NCI-H82 (cell line): ENCODE measurements around the gene PIMREG.

ENCODE experiments used
- DNase-seq: peaks from one replicate; lab custom pipeline; 2025; lab: John Stamatoyannopoulos, UW

The PIMREG gene

DNA sequence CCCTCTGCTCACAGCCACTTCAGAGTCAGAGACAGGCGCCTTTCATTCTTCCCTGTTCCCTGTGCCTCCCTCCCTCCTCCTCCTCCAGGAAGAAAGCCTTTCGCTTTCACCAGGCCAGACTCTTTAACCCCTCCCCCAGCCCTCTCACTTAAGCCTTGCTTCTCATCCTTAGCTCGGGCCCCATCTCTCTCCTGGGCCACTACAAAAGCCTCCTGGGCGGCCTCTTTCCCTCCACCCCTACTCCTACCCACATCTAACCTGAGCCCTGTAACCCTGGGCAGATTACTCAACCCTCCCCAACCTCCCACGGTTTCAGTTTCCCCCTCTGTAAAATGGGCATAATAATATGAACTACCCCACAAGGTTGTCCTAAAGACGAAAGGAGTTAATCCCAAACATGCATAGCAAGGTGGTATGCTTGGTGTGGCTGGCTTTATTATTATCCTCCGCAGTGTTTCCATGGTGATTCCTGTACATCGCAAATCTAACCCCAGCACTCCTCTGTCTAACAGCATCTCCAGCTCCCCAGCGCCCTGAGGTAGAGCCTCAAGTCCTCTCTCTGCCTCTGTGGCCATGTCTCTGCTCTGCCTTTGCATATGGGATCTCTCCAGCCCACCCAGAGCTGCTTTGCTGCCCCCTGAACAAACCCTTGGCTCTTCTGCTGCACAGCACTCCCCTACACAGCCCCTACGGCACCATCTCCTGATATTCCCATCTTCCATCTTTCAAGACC is 17.7 kb downstream of the PIMREG start:
- DNase-seq, result peak; percentile 68

DNA sequence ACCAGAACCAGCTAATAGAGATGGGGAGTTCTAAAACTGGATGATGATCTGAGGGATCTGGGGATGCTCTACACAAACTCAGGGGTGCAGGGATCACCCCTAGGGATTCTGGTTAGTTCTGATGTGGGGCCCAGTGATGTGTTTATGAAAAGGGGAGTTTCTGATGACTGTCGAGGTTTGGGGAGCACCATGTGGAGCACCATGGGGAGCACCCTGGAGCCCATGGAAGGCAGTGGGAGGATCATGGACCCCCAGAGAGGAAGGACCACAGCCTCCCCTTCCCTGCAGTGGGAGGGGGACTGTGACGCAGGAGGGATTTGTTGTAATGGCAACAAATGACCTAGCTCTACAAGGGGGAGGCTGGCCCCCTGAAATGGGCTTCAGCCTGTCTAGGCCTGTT is 18.4 kb downstream of the PIMREG start:
- no peak for DNase-seq

DNA sequence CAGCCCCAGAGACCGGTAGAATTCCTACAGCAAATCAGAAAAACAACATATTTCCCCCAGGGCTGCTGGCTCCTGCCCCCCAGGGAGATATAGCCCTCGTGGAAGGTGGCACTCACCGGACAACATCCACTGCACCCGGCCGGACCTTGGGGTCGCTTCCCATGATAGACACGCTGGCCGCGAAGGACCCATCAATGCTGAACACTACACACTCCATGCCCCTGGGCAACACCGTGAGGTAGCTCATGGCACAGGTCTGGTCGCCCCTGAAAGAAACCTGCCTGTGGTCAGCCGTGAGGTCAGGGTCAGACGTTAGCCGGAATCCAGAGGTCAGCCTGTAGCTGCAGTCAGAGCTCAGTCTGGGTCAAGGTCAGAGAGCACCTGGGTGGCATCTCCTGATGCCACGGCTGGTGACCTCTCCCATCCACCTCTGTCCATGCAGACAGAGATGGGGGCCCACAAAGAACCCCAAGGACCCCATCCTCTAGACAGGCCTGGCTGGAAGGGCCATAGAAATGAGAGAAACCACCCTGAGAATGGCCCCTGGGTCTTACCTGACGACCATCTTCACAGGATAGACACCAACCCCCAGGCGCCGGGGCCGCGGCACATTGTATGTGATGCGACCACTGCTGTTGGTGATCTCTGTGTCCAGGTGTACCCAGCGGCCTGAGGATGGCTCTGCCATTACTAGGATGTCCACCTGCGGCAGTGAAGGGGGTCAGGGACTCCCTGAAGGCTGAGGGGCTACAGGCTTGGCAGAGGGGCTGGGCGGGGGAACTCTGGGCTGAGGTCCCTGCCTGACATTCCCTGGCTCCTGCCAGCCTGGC is 19.6 kb downstream of the PIMREG start:
- DNase-seq, result no peak

DNA sequence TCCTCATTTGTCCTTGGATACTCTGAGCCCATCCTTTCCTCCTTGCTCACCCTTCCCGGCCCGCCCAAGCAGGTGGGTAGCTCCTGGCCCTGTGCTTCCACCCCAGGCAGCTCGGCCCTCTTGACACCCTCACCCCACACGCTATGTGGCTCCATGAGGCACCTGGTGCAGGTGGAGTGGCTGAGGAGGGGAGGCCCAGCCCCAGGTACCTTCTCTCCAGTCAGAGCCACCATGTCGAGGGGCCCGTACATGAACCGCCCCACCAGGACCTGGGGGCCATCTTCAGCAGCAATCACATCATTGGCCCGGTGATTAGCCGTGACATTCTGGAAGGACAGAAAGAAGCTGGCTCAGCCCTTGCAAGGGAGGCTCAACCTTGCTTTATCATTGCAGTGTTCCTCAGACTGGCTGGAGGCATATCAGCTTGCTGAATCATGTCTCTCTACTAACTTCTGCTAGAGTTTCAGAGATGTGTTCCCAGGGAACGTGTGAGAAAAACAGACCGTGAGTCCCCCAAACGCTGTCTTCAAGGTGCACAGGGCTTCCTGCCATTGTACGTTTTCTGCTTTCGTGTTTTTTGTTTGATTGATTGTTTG is 20.3 kb downstream of the PIMREG start:
- no peak for DNase-seq

DNA sequence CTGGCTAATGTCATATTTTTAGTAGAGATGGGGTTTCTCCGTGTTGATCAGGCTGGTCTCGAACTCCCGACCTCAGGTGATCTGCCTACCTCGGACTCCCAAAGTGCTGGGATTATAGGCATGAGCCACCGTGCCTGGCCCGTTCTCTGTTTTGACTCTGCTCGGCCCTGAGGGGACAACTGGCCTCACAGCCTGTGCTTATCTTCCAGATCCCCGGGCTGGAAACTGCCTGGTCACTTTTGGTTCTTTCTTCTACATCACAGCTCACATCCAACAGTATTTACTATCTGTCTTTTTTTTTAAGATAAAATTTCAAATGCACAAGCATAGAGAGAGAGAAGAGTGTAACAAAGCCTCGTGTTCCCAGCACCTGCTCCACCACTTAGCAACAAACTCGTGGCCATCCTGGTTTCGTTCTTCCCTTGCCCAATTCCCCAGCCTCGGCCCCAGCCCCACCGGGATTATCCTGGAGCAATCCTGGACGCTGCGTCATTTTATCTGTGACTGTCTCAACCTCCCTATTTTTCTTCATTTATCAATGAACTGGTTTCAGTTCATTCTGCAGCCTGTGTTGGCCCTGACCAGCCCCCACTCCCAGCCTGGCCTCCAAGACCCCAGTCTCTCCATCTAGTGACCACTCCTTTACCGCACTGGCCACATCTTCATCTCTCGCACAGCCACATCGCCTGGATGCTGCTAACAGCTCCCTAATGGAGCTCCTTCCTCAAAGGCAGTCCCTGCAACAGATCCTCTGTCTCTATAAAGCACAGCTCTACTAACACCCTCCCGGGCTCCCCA is 21.1 kb downstream of the PIMREG start:
- DNase-seq, result no peak

DNA sequence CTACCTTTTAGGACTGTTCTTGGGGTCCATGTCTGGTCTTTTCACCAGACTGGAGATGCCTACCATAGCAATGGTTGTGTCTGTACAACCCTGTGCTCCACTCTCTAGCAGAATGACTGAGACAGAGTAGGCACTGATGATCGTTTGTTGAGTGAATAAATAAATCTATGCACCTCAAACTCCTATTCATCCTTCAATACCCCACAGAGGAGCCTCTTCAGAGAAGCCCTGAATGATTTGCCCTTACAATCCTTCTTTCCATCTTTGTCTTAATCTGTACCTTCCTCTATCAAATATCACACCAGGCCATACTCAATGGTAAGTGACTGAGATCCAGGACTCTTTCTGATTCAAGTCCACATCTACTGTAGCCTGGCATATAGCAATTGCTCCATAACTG is 23.3 kb downstream of the PIMREG start:
- DNase-seq, result no peak

DNA sequence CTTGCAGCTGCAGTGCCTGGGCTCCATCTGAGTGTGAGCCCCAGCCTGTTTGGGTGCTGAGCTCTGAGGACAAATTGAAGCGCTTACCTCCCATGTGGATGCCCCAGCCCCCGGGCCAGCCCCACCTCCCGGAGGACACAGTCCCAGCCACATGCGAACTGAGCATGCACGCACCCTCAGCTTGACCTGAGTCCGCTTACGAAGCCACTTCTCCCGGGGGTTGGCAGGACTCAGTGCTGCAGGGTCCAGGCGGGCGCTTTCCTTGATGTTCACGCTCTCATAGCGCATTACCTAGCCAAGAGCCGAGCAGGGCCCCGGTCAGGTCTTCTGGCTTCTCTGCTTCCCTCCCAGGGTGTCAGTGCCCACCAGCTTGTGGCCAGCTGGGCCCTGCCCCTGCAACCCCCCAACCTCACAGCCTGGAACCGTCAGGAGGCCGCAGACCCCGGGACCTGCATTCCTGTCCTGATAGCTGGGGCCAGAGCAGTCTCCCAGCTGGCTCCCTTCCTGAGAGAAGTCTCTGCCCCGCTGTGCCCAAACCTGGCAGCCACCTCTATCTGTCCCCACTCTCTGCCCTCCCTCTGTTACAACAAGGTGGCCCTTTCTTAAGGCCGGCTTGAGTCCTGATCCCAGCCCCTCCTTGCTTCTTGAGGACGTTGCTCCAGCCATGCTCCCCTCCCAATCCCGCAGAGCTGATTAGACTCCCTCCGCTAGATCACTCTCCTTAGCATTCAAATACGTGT is 24.0 kb downstream of the PIMREG start:
- no peak for DNase-seq

DNA sequence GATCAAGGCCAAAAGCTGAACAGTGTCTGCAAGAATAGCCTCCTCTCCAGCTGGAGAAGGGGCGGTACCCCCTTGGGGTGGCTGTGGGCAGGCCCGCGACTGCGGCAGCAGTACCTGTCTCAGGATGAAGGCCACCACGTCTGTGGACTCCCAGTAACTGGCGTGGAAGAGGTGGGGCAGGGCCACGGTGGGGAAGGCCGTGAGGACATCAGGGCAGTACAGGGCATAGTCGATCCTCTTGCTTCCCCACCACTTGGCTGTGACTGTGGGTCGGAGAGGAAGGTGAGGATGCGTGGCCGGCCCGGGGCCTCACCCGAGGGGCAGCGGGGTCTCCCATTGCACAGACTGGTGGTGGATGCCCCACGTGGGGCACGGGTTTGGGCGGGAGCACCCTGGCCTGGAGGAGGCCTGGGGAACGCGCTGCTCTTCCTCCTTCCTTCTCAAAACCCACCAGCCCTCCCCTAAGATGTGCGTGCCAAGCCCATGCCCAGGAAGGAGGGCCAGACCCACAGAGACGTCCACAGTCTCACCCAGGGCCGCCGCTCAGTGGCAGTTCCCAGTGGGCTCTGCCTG is 26.0 kb downstream of the PIMREG start:
- no peak for DNase-seq

DNA sequence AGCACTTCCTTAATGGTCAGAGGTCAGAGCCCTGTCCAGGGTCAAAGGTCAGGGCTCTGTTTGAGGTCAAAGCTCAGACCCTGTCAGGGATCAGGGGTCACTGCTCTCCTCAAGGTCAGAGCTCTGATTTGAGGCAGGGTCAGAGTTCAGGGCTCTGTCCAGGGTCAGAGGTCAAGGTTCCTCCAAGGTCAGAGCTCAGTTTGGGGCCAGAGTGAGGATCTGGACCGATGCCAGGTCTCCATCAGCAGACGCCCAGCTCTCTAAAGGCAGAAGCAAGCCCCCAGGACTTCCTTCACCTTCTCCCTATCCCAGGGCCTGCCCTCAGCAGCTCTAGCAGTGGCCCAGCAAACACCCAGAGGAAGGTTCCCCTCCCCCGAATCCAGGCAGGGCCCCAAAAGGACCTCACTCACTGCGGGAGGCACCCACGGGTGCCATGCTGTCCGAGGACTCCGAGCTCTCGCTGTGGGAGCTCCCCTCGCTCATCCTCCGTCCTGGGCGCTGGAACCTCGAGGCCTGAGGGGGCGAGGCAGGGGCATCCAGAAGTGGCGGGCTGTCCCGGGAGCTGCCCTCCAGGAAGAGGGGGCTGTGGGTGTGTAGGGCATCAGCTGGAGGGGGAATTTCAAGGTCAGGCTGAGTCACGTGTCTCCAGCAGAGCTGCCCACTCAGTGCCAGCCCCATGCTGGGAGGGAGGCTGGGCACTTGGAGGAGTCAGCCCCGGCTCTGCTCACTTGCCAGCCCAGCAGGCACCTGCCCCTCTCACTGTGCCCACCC is 26.7 kb downstream of the PIMREG start:
- no peak for DNase-seq

DNA sequence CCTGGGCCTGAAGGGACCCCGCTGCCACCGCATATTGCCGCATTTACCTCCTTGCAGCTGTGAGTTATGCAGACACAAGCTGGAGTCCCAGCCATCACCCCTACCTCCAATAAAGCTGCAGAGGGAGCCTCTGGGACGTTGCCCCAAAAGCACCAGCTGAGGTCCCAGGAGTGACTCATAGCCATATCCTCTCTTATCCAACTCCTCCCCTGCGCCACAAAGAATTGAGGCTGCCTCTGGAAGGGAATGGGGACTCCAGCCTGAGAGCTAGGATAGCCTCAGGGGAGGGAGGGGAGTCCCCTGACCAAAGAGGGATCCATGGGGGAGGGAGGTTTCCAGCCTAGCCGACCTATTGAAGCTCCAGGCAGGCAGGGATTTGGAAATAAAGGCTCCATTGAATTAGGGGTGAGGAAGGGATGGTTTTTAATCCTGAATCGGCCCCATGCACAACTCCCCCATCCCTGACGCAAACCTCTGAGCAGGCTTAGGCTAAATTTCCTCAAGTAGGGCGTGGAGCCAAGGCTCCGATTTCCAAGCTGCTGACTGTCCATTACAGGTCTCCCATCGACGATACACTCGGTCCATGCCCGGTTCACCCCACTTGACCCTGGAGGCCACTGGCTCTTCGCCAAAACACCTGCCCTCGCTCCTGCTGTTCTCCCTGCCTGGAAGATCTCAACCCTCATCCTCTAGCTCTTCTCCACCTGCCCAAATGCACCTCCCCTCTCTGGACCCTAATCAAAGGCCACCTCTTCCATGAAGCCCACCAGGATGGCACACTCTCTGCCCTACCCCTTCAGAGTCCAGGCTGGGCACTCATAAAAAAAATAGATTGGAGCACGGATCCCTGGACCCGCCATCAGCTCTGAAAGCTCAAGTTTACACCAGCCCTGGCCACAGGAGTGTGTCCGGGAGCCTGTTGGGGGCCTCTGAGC is 27.5 kb downstream of the PIMREG start:
- DNase-seq, result peak; percentile 56

DNA sequence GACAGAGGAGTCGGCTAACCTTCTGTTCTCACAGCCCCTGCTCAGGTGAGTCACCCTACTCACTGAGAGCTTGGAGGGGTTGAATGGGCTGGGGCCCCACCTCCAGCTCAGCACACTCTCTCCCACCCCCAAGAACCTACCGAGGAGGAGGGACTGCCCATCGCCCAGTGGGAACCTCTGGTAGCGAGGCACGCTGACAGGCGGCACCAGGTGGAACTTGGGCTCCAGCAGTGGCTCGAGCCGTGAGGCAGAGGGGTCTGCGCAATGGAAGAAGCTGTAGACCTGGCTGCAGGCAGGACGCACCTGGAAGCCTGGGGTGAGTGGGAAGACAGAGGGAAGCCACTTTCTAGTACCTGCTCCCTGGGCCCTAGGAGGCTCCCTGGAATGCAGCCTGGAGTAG is 28.3 kb downstream of the PIMREG start:
- DNase-seq, result no peak

DNA sequence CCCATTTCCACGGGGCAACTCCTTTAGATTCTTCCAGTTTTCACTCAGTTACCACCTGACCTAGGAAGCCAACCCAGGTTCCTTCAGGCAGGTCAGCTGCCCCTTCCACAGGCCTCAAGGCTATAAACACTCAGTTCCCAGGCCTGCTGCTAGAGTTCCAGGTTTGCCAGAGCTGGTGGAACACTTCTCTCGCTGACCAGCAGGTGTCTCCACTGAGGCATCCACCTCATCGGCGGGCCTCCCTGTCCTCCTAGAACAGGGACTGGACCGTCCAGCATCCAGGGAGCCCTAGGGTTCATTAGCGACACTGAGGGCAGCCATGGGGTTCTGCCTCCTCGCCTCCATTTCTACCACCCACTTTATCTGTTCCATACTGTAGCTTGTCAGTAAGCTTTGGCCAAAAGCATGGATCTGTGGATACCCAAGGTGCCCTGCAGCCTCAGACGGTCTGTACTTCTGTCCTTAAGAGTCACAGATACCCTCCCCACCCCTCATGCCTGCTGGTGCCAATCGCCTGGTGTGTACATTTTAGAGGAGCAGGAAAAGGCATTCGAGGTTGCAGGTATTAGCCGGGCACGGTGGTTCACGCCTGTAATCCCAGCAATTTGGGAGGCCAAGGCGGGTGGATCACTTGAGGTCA is 29.0 kb downstream of the PIMREG start:
- DNase-seq, result peak; percentile 83

DNA sequence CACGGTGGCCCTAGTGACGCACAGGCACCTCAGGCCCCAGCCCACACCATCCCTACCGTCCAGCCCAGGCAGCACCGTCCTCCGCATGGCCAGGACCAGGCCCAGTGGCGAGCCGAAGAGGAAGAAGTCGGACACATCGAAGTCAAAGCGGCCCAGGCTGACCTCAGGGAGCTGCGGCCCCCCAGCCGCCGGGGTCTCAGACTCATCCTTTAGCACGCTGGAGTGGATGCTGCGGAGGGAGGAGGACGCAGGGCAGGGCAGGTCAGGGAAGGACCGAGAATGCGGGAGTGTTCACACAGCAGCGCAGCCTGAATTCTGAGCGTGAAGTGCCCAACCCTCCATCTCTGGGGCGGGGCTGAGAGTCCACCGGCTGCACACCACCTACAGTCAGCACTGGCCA is 30.1 kb downstream of the PIMREG start:
- no peak for DNase-seq

DNA sequence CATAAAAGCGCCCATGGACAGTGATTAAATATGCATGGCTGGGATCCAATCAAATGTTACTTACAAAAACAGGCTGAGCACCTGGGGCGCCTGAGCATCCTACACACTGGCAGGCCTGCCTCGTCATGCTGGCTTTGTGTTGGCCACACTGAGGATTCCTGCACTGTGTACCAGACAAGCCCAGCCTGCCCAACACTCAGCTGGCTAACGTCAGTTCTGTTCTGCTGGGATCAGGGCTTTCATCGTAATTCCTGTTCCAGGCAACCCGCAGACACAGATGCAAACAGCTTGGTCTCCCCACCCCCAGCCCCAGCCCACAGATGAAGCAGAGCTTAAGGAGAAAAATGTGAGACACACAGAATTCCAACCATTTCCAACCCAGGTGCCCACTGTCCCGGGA is 30.7 kb downstream of the PIMREG start:
- peak; percentile 55 for DNase-seq

DNA sequence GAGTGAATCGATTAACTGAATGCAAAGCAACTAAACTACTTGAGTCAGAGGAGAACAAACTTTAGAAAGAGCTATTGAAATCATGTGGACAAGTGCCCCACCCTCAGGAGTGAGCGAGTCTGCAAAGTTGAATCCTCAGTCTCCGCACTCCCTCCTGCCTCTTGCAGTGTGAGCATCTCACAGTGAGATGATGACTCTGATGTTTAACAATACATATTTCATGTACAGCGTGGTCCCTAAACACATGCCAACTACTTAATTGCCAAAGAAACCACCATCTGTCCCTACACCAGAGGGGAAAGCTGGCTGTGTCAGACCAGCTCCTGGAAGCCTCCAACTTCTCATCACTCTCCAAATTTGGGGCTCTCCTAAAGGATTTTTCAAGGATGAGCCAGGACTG is 31.2 kb downstream of the PIMREG start:
- peak; percentile 31 for DNase-seq

DNA sequence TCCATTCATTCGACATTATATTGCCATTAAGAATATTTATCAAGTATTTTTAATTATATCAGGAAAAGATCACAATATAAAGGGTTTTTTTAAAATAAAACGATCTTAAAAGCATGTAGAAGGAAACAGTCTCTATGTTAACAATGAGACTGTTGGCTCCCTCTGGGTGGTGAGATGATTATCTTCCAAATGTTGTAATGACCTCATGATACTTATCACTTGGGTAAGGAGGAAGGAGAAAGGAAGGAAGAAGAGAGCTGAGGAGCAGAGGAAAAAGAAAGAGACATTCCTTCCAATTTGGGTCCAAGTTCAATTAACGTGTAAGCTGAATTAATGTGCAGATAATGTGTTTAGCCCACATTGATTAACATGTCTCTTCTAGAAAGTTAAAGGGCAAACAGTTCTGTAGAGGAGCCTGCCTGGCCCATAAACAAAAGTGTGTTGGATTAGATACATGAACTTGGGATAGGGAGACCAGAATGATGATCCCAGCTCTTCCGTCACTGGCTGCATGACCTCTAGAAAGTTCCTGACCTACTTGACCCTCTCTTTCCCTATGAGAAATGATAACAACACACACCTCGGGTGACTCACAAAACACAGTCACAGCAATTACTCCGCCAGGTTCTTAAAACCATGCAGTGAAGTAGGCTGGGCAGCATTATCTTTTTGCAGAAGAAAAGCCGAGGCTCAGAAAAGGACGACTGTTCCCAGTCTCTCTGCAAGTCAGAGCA is 32.0 kb downstream of the PIMREG start:
- no peak for DNase-seq

DNA sequence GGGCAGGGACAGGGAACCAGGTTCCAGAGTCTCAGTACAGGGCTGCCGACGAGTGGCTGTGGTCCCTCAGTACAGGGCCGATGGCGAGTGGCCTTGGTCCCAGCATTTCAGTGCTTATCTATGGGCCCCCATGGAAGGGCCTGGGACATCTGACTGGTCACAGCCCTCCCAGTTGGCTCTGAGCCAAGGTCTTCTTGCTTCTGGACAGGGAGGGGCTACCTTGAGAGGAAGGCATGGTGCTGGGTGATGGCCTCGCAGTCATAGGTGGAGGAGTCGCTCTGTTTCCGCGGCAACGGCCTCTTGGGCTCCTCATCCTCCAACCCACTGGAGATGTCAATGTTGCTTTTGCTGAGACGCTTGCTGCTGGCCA is 32.5 kb downstream of the PIMREG start:
- peak; percentile 18 for DNase-seq

DNA sequence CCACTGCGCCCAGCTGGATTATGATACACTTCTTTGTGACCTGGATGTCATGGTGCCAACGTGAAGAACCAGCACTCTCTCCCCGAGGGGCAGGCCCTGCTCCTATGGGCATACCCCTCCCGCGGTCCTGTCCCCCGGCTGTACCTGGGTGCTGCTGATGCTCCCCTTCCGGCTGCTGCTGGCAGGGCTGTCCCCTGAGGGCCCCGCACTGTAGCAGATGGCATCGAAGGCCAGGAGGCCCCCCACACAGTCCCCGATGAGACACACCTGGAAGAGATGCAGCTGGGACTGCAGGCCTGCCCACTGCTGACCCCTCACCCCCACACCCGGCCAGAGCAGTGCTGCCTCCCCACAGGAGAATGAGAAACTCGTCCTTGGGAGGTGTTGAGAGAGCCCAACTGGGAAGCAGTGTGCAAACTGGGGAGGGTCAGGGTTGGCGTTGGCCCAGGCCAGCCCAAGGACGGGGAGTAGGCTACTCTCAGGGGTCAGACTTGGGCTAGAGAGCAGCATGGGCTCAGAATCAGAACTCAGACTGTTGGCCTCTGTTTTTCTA is 33.7 kb downstream of the PIMREG start:
- DNase-seq, result no peak
